HL-60 (cell line): ENCODE data around the gene AFF3.

ENCODE experiments used
- DNase-seq, 2 experiments: peaks; one replicate each; pipeline ENCODE4 v3.0.0-alpha.2; 2010 to 2020; ENCODE audit warnings: low read depth in 1 of 2, low spot score in 1 of 2
- H3K27ac ChIP-seq: fragments of 250-450 bp; sonication (Bioruptor Pico); replicated peaks from 2 replicates; pipeline ENCODE4 v1.5.1; 2020; ENCODE audit warnings: mild to moderate bottlenecking, moderate library complexity
- H3K27me3 ChIP-seq: fragments of 250-450 bp; sonication (Bioruptor Pico); 2 replicates; pipeline ENCODE4 v1.5.1; 2021; ENCODE audit warnings: mild to moderate bottlenecking, moderate library complexity; ENCODE audit not compliant: insufficient read depth, poor library complexity, severe bottlenecking
- H3K4me3 ChIP-seq: replicated peaks from 2 replicates; pipeline ENCODE4 v1.5.1; 2011; ENCODE audit warnings: mild to moderate bottlenecking, control low read depth, low read length; ENCODE audit not compliant: insufficient read depth
- GABPA ChIP-seq: IDR thresholded peaks from 2 replicates; pipeline ENCODE4 v1.6.1; 2012; ENCODE audit warnings: low read depth
- POLR2AphosphoS5 ChIP-seq: IDR thresholded peaks from 2 replicates; pipeline ENCODE4 v1.6.1; 2012; ENCODE audit warnings: low read depth
- SPI1 ChIP-seq: IDR thresholded peaks from 2 replicates; pipeline ENCODE4 v1.6.1; 2012; ENCODE audit warnings: low read depth, mild to moderate bottlenecking, borderline replicate concordance
- TF ChIP-seq, protein P1 (sequence below): IDR thresholded peaks from one replicate; pipeline ENCODE4 v1.5.1; 2011; ENCODE audit warnings: low read length, control low read depth, inconsistent platforms; ENCODE audit not compliant: insufficient read depth
- TF ChIP-seq, protein P2 (sequence below): IDR thresholded peaks from 2 replicates; pipeline ENCODE4 v1.6.1; 2012; ENCODE audit warnings: low read depth; ENCODE audit not compliant: insufficient replicate concordance

AFF3 gene

DNA sequence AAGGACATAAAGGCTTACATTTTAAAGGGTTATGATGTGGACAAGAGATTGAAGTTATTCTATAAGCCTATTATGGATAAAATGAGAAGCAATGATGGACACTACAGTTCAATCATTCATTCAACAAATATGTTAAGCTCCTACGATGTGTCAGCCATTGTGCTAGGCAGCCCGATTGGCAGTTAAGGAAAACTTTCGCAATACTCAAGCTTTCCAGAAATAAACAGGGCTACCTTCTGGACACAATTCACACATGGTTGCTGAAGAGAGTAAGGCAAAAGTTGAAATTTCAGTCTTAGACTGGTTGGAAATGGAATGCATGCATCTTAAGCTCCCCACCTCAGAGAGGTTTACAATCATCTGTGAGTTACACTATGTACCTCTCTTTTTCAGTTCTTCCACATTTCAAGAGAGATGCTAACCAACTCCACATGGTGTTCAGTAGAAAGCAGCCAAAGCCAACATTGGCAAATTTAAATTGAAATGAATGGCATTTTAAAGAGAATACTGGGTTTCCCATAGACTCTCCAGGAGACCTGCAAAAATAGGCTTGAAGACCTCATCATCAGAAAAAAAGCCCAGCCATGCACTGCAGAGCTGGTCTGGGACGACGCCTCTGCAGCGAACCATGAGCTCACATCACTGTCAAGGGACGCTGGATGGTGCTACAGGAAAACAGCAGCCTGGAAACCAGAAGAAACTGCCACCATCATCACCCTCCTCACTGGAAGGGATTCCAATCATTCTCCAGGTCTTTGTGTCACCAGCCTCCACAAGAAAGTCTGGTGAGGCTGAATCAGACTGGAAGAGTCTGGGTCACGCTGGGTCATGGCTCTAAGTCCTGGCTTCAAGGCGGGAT, 276.3 kb downstream of the AFF3 start:
- Histone ChIP-seq H3K27me3 (no peaks in the 10 kb centered on the region), H3K27ac (no peak overlapping the region), H3K4me3 (no peak overlapping the region)
- no peak for DNase-seq
- TF ChIP-seq, protein P1, sequence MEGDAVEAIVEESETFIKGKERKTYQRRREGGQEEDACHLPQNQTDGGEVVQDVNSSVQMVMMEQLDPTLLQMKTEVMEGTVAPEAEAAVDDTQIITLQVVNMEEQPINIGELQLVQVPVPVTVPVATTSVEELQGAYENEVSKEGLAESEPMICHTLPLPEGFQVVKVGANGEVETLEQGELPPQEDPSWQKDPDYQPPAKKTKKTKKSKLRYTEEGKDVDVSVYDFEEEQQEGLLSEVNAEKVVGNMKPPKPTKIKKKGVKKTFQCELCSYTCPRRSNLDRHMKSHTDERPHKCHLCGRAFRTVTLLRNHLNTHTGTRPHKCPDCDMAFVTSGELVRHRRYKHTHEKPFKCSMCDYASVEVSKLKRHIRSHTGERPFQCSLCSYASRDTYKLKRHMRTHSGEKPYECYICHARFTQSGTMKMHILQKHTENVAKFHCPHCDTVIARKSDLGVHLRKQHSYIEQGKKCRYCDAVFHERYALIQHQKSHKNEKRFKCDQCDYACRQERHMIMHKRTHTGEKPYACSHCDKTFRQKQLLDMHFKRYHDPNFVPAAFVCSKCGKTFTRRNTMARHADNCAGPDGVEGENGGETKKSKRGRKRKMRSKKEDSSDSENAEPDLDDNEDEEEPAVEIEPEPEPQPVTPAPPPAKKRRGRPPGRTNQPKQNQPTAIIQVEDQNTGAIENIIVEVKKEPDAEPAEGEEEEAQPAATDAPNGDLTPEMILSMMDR = no peak
- TF ChIP-seq POLR2AphosphoS5 (no peak), SPI1 (no peak)
- TF ChIP-seq, protein P2, sequence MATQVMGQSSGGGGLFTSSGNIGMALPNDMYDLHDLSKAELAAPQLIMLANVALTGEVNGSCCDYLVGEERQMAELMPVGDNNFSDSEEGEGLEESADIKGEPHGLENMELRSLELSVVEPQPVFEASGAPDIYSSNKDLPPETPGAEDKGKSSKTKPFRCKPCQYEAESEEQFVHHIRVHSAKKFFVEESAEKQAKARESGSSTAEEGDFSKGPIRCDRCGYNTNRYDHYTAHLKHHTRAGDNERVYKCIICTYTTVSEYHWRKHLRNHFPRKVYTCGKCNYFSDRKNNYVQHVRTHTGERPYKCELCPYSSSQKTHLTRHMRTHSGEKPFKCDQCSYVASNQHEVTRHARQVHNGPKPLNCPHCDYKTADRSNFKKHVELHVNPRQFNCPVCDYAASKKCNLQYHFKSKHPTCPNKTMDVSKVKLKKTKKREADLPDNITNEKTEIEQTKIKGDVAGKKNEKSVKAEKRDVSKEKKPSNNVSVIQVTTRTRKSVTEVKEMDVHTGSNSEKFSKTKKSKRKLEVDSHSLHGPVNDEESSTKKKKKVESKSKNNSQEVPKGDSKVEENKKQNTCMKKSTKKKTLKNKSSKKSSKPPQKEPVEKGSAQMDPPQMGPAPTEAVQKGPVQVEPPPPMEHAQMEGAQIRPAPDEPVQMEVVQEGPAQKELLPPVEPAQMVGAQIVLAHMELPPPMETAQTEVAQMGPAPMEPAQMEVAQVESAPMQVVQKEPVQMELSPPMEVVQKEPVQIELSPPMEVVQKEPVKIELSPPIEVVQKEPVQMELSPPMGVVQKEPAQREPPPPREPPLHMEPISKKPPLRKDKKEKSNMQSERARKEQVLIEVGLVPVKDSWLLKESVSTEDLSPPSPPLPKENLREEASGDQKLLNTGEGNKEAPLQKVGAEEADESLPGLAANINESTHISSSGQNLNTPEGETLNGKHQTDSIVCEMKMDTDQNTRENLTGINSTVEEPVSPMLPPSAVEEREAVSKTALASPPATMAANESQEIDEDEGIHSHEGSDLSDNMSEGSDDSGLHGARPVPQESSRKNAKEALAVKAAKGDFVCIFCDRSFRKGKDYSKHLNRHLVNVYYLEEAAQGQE = no peak

DNA sequence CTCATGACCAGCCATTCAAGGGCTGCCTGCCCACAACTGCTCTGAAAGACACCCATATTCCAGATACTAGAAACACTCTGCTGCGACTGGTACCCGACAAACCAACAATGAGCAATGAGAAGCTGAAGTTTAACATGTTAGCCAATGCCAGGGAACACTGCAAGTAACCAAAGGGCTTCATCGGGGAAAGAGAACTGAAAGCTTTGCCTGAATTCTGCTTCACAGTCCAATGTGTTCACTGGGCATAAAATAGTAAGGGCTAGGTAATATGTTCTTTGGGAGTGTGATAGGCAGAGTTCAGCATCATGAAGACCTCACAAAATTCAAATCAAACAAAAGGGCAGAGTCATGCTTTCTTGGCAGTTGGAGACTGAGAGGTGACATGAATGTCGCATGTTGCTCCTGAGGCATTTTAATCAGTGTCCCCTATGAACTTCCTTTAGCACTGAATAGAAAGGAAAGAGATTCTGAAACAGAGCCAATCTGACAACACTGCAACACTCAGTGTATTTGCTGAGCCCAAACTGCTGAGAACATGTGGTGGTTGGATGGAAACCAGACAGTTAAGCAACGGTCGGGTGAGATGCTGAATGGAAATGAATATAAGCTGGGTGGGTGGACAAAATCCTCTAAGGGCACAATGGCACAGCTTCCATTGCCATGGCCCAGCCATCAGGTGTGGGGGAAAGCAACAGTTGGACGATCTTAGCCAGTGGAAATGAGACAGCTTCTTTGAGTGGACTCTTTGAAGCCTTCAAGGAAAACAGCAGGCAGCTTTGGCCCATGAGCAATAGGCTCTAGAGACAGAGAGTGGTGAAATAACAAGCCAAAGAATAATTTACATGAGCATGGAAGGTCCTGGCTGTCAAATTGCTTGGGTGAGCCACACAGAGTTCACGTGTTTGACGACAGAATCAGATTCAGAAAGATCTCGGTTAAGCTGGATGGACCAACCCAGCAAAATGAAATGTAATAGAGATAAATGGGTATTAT, 277.5 kb downstream of the AFF3 start:
- no peaks in the 10 kb centered on the region for H3K27me3 ChIP-seq
- H3K4me3 ChIP-seq = no peak overlapping the region
- TF ChIP-seq, protein P1 = no peak
- TF ChIP-seq POLR2AphosphoS5 (no peak), GABPA (no peak), SPI1 (no peak)
- TF ChIP-seq, protein P2 = no peak
- DNase-seq = no peak
- no peak overlapping the region for H3K27ac ChIP-seq

DNA sequence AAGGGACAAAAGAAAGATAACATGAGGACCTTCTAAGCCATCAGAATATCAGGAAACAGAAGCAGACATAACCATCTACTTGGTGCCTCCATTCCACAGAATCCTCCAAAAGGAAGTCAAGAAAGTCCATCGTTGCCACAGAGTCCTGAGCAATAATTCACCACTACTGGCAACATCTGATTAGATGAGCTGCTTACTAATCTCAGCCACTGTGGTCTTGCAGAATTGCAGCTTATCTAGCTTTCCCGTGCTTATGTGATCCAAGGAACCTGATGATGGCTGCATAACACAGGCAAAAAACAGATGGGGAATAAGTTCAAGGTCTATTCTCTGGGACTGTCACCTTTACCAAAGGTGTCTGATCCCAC, 278.5 kb downstream of the AFF3 start:
- H3K27ac ChIP-seq = no peak overlapping the region
- TF ChIP-seq GABPA (no peak), SPI1 (no peak), POLR2AphosphoS5 (no peak)
- TF ChIP-seq, protein P1 = no peak
- TF ChIP-seq, protein P2 = no peak
- H3K27me3 ChIP-seq = no peaks in the 10 kb centered on the region
- no peak for DNase-seq
- H3K4me3 ChIP-seq = no peak overlapping the region
